ENCODE measurements around the gene CHID1.

GRCh38 chr11:883527-883926 lies 27.1 kb downstream of the CHID1 start:
- TF ChIP-seq CTCF (IDR thresholded peaks at IDR 0.05), result no peak
- no peak for TF ChIP-seq EZH2 (IDR thresholded peaks at IDR 0.05)
- TF ChIP-seq EZH2phosphoT487 (IDR thresholded peaks at IDR 0.05), result no peak
